GM12873 (cell line): ENCODE results near the gene TSPAN11.

Experiments used
- TF ChIP-seq, protein P1 (sequence below): IDR thresholded peaks from 2 replicates; pipeline ENCODE4 v1.5.1; 2012; ENCODE audit warnings: low read depth, mild to moderate bottlenecking, moderate library complexity, low read length, control low read depth; ENCODE audit not compliant: insufficient read depth; ENCODE audit errors: missing control alignments

The TSPAN11 gene

GRCh38 chr12:30911207-30911606 is 15.3 kb upstream of the TSPAN11 start:
- TF ChIP-seq, protein P1, sequence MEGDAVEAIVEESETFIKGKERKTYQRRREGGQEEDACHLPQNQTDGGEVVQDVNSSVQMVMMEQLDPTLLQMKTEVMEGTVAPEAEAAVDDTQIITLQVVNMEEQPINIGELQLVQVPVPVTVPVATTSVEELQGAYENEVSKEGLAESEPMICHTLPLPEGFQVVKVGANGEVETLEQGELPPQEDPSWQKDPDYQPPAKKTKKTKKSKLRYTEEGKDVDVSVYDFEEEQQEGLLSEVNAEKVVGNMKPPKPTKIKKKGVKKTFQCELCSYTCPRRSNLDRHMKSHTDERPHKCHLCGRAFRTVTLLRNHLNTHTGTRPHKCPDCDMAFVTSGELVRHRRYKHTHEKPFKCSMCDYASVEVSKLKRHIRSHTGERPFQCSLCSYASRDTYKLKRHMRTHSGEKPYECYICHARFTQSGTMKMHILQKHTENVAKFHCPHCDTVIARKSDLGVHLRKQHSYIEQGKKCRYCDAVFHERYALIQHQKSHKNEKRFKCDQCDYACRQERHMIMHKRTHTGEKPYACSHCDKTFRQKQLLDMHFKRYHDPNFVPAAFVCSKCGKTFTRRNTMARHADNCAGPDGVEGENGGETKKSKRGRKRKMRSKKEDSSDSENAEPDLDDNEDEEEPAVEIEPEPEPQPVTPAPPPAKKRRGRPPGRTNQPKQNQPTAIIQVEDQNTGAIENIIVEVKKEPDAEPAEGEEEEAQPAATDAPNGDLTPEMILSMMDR: no peak

DNA sequence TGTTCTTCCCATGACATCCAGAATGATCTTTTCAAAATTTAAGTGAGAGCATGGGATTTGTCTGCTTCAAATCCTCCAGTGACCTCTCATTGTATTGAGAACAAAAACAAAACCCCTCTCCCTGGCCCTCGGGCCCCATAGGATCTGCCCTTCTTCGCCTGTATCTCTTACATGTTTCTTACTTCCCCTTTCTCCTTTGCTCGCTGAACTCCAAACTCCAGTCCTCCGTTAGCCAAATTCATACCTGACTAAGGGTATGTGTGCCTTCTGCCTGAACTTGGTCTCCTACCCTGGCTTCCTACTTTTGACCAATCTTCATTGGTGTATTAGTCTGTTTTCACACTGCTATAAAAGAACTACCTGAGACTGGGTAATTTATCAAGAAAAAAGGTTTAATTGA is 13.2 kb upstream of the TSPAN11 start:
- TF ChIP-seq, protein P1: no peak

- TF ChIP-seq, protein P1: no peak
Observed at GRCh38 chr12:30914986-30915591, 11.5 kb upstream of the TSPAN11 start.

- TF ChIP-seq, protein P1: no peak
Observed at GRCh38 chr12:30923057-30923456, 3.5 kb upstream of the TSPAN11 start.

DNA sequence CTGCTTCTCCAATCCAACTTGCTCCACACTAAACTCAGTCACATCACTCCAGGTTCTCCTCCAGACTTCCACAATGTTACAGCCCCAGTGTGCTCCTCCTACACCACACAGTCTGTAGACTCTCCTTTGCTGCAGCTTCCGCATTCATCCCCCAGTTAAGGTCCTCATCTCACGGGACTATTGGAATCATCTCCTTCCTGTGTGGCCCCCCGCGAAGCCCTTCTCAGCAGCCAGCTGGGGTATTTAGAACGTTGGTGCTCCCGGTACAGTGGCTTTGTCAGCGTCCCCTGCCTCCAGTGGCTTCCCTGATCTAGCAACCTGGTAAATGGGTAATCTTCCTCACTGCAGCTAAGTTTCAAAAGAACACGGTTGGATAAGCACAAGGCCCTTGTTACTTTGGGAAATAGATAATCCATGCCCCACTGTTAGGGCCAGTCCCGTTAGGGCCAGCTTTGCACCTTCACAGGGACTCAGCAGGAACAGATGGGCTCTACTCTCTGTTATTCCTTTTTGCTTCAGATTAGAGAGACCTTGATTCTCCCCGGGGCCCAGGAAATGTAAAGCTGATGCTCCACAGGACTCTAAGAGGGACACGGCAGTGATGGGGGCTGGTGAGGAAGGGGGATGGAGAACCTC is 823 bp upstream of the TSPAN11 start:
- TF ChIP-seq, protein P1: no peak

GRCh38 chr12:30927222-30927611 is 669 bp downstream of the TSPAN11 start:
- TF ChIP-seq, protein P1: no peak

DNA sequence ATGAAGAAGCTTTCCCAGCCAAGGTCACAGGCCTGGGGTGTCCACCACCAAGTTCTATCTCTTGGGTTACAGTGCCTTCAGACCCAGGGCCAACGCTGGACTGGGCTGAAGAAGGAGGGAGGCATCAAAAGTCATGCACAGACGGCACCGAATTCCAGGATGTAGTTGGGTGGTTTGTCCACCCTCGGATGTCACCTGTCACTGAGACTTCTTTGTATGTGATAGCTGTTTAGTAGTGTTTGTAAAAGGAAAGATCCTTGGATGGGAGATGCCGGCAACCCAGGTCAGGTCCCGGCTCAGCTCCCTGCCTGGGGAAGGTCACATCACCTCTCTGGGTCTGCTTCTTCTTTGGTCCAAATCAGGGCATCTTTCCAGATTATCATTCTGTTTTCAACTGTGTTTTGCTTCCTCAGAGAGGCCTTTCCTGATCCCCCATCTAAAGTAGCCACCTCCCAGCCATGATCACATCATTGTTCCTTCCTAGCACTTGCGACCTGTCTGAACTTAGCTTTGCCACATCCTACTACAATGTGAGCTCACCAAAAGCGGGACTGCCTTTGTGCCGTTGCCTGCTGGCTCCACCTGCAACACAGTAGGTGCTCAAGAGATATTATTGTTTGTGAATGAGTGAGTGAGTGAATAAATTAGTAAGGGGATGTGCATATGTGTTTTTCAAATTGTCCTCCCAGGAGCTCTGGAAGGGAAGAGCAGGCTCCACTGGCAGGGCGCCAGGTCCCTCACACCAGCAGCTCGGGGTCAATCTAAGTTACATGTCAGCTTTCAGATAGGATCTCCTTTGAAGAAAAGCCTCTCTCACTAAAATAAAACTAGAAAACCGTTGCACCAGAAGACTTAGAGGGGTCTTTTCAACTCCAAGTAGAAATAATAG is 2.1 kb downstream of the TSPAN11 start:
- TF ChIP-seq, protein P1: no peak
